ENCODE results near the gene HHATL. TPM values are rescaled to one million over a fixed set of nuclear protein-coding genes. Genes with fewer than 3 reads are reported as not detected.
A peak's percentile ranks its signal among the peaks of the same experiment; 100 is the strongest.

HHATL gene
- total RNA-seq, 2 donors from 2014 or later, result not detected

DNA sequence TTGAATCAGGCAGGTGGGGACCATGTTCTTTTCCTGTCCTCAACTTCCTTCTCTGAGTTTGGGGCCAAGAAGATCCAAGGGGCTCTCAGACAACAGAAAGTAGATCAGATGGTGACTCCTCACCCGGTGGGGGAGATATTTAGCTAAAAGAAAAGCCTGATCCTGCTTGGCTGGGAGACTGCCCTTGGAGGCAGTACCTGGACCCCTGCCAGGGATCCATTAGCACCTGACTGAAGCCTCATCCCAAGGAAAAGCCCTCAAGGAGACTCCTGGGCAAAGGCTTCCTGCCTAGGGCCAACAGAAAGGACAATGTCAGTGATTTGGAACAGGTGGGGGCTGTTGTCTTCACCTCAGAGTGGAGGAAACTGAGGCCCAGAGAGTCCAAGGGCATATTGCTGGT is 33.5 kb upstream of the HHATL start:
- Mint-ChIP-seq H3K36me3 (no peaks in the 10 kb centered on the region), H3K9me3 (no peaks in the 10 kb centered on the region), H3K27ac (no peak overlapping the region)
- ATAC-seq, result no peak
- DNase-seq (ENCODE audit: low spot score in 2 of 2), result no peak

DNA sequence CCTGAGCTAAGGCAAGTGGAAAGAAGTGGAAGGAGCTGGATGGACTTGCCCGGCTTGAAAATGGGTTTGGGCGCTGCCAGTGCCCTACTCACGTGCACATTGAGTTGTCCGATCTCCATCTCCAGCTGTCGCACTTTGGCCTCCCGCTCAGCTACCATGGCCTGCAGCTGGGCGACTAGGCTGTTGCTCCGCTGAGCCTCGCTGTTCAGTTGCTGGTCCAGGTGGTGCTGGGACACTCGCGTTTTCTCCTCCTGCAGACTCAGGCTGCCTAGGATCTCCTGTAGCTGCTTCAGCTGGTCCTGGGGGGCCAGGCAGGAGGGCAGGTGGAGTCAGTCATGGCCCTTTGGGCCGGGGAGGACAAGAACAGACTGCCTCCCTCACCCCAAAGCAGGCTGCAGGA is 33.0 kb upstream of the HHATL start:
- Mint-ChIP-seq H3K36me3 (no peaks in the 10 kb centered on the region), H3K27ac (no peak overlapping the region), H3K9me3 (no peaks in the 10 kb centered on the region)
- no peak for ATAC-seq
- no peak for DNase-seq (ENCODE audit: low spot score in 2 of 2)

DNA sequence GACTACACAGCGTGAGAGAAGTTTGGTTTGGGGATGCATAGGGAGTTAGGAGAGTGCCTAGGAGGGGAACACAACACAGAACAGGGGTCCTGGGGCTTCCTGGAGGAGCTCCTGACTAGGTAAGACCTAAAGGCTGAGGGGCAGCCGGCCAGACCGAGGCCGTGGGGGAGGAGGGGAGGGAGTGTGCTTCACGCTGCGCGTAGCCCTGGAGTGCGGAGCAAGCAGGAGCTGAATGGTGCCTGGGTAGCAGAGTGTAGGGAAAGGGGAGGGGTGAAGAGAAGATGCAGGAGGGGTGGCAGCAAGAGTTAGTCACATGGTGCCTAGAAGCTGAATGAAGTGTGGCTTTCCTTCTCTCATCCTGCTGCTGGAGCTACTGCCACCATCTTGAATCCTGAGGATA is 32.4 kb upstream of the HHATL start:
- no peaks in the 10 kb centered on the region for H3K9me3 Mint-ChIP-seq
- no peak for ATAC-seq
- no peak overlapping the region for H3K27ac Mint-ChIP-seq
- H3K36me3 Mint-ChIP-seq, result no peaks in the 10 kb centered on the region
- no peak for DNase-seq (ENCODE audit: low spot score in 2 of 2)

DNA sequence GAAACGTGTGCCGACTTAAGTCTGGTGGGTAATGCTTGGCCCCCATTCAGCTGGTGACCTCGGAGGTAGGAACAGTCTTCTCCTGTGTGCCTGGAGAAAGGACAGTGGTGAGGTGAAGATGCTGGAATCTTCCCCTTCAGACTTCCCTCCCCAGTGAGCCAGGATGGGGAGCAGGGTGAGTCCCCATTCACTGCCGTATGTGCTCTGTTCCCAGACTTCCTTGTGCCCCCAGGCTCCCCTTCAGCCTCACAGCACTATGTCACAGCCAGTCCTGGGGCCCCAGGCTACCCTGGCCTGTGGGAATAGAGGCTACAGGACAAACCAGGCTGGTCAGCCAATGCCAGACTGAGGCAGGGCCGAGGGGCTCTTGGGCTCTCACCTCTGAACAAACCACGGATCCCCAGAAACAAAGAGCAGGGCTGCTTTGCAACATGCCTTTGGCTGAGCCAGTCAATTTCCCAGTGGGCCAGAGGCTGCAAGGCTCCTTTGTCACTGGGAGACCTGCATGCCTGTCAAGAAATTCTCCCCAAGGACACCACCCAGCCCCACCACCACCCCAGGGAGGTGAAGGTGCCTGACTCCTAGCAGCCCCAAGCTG is 31.8 kb upstream of the HHATL start:
- no peak for DNase-seq (ENCODE audit: low spot score in 2 of 2)
- Mint-ChIP-seq H3K27ac (no peak overlapping the region), H3K9me3 (no peaks in the 10 kb centered on the region), H3K36me3 (no peaks in the 10 kb centered on the region)
- ATAC-seq, result no peak

DNA sequence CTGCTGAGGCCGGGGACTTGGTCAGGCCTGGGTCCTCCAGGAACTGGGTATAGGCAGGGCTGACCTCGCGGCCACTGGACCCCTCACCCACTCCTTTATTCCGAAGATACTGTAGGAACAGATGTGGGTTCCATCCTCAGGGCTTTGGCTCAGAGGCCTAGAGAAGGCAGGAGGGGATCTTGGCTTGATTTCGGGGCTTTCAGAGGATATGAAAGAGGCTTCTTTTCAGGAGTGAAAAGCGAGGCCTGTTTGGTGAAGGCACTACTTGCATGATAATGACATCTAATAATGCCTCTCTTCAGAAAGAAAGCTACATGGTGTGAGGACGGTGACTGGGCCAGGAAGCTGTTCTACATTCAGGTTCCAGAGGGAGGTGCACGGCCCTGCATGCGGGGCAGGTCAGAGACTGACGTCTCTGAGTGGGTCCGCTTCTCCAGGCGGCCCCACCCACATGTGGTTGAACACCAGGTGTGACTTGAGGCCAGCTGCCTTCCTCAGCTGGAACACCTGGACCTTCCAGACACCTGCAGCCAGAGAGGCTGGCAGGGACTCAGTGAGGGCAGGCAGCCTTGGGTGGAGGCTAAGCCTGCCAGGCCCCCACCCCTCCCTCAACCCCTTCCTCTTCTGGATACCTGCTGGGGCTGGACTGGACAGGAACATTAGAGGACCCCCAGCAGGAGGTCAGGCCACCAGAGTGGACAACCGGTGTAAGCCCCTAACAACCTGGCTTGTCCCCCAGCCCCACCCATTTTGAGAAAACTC is 31.1 kb upstream of the HHATL start:
- Mint-ChIP-seq H3K9me3 (no peaks in the 10 kb centered on the region), H3K36me3 (no peaks in the 10 kb centered on the region), H3K27ac (no peak overlapping the region)
- DNase-seq (ENCODE audit: low spot score in 2 of 2) (no peak), ATAC-seq (no peak)

DNA sequence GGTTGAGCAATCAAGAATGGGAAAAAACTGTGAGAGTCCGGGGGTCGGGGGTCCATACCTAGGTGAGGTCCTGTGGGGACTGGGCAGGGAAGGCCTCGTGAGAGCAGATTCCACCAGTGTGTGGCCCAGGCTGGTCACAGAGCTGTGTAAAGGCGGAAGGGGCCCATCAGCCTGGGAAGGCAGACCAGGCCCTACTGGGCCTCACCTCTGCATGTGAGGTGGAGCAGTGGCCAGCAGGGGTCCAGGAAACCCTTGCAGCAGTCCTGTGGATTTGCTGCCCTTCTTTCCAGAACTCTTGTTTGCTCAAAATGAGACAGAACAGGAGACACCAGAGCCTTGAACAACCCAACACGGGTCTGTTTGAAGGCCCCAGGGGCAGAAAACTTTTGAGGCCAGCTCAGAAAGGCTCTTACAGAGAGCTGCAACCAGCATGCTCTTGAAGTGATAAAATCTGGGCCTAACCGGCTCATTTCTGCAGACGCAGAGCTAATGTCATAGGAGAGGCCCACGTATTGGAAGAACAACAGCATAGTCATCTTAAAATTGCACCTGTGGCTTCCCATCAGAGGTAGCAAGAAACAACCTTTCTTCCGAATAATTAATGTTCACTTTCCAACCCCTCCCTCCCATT is 30.3 kb upstream of the HHATL start:
- DNase-seq (ENCODE audit: low spot score in 2 of 2), result no peak
- Mint-ChIP-seq H3K9me3 (no peaks in the 10 kb centered on the region), H3K27ac (peak overlapping the region in 1 of 2 donors; percentile 36), H3K36me3 (no peaks in the 10 kb centered on the region)
- ATAC-seq, result no peak

DNA sequence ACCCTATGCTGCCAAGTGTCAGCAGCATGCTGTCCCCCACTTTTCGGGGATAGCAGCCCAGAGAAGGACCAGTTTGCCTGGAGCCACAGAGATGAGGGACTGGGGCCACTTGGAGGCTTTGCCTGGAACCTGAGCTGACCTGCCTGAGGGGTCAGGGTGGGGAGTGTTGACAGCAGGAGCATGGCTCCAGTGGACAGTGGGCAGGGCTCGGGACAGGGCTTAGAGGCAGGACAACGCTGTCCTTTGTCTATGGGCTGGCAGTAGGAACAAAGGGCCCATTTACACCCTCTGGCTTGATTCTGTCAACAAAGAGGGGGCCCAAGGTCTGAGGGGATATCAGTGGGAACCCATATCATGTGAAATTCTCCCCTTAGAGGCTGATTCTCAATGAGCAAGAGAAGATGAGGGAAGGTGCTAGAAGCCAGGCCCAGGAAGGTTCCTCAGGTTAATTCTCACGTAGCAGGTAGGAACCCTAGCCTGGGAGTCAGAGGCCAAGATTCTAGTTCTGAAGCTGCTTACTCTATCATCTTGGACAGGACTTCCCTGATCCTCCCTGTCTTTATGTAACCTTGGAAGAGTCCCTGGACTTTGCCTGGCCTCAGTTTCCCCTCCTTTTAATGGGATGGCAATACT is 29.7 kb upstream of the HHATL start:
- H3K36me3 Mint-ChIP-seq, result no peaks in the 10 kb centered on the region
- no peak for DNase-seq (ENCODE audit: low spot score in 2 of 2)
- no peak for ATAC-seq
- no peaks in the 10 kb centered on the region for H3K9me3 Mint-ChIP-seq
- H3K27ac Mint-ChIP-seq, result peak overlapping the region in 1 of 2 donors; percentile 53

DNA sequence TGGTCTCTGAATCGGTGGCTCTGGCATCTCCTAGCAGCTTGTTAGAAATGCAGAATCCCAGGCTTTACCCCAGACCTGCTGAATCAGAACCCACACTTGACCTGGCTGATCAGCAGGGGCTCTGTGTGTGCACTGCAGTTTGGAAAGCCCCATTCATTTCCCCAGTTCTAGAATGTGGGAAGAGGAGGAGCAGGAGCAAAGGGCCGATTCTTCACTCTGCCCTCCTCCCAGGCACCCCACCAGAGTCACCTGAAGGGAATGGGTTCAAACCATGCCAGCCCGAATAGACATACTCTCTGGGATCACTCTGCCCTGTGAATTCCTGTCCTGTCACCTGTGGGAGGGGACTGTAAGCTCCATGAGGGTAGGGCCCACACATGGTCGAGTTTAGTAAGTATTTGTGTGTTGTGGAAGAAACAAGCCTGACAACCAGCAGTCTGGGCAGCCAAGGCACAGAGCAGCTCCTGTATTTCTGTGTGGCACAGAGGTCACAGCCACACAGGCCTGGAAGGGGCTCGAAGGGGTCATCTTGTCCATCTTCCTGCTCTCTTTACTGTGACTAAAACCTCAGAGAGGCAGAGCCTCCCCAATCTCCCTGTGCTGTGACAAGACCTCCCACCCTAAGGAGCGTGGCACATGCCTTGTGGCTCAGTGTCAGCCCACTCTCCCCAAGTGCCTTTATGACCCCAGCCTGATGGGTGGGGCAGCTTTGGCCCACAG is 29.0 kb upstream of the HHATL start:
- H3K36me3 Mint-ChIP-seq, result no peaks in the 10 kb centered on the region
- no peaks in the 10 kb centered on the region for H3K9me3 Mint-ChIP-seq
- H3K27ac Mint-ChIP-seq, result peak overlapping the region in 1 of 2 donors; percentile 53
- ATAC-seq (no peak), DNase-seq (ENCODE audit: low spot score in 2 of 2) (no peak)

DNA sequence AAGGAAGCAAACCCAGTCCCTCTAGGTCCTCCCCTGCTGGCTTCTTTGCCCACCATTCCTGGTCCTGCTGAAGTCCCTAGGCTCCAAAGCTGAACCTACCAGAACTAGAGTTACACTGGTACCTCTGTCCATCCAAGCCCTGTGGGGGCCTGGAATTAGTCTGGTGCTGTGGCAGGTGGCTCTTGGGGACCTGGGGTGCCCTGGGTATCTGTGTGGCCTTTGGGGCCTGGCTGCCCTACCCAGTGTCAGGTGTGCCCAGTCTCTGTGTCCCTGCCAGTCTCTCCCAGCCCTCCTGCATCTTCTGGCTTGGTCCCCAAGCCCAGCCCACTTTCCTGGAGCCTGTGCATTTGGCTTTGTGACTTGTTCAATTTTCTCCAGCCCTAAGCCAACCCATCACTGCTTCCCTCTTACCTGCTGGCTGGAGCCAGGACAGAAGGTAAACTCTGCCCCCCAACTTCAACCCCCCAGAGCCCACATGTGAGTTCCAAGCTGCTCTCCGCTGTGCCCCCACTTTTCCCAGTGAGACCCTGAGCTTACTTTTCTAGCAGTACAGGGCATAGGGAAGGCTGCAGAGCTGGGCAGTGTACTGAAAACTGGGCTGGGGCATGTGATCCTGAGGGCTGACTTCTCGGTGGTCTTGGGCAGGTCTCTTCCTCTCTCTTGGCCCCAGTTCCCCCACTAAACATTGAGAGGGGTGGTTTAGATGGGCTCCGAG is 28.3 kb upstream of the HHATL start:
- Mint-ChIP-seq H3K36me3 (no peaks in the 10 kb centered on the region), H3K9me3 (no peaks in the 10 kb centered on the region), H3K27ac (no peak overlapping the region)
- ATAC-seq, result no peak
- no peak for DNase-seq (ENCODE audit: low spot score in 2 of 2)

DNA sequence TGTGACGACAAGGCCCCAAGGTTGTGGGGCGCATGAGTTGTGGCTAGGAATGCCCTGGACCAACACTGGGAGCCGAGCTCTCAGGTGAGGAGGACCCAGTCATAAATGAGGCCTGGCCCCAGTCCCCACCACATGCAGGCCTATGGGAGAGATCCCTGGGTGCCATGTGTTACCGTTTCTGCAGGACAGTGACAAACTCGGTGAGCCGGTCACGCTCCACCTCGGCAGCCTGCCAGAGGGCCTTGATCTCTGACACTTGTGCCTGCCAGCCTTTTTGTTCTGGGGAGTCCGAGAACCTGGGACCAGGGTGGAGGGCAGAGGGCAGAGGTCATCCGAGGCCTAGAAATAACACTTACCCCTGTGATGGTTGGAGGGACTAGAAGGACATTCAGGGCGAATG is 27.7 kb upstream of the HHATL start:
- H3K27ac Mint-ChIP-seq, result no peak overlapping the region
- DNase-seq (ENCODE audit: low spot score in 2 of 2) (no peak), ATAC-seq (no peak)
- no peaks in the 10 kb centered on the region for H3K9me3 Mint-ChIP-seq
- H3K36me3 Mint-ChIP-seq, result no peaks in the 10 kb centered on the region

DNA sequence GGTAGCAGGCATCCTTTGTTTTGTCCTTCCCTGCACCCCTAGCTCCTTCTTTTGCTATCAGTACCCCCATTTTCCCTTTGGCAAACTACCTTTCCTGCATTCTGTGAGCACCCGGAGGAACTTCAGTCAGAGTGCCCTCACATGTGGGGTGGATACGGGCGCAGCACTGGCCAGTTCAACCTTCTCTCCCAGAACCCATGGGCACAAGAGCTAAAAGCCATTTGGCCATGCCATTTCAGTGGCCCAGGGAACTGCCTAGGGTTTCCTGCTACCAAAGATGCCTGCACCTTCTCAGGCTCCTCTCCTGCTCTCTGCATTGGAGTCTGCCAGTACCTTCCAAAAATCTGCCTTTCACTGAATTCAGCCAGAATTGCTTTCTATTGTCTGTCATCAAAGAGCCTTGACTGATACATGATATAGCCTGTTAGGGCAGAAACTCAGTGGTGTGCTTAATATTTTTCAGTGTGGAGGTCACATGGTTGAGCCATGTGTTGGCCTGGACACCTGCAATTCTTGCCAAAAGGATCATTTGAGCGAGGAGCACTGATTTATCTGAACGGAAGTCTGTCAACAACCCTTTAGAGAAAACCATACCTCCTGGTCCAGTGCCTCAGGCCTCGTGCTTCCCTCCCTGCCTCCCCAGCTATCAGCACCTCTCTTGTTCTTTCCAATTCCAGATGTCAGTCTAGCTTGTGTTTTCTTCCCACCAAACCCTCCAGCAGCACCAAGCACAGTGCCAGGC is 27.0 kb upstream of the HHATL start:
- Mint-ChIP-seq H3K9me3 (no peaks in the 10 kb centered on the region), H3K36me3 (no peaks in the 10 kb centered on the region), H3K27ac (peak overlapping the region in 1 of 2 donors; percentile 44)
- no peak for ATAC-seq
- DNase-seq (ENCODE audit: low spot score in 2 of 2), result no peak

DNA sequence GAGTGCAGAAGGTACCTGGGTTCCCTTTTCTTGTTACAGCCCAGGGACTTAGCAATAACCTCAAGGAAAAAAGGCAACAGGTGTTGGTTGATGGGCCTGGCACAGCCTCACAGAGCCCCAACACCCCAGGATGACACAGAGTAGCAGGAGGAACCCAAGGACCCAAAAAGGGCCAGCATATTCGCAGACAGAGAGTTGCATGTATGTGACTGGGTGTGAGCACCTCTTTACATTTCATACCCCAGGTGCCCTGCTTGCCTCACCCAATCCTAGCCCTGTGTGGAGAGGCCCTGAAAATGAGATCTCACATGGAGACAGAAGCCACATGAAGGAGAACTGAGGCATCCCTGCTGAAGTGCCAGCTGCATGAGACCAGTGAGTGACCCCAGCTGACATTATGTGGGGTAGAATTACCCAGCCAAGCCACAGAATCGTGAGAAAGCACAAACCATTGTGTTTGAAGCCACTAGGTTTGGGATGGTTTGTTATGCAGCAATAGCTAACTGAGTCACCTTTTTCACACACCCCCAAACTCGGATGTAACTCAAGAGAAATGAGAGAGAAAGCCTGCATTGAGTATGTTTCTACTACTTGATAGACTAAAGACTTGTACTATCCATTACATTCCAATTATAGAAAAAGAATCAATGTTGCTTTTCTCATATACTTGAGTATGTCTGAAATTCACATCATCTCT is 26.2 kb upstream of the HHATL start:
- Mint-ChIP-seq H3K36me3 (no peaks in the 10 kb centered on the region), H3K27ac (no peak overlapping the region)

DNA sequence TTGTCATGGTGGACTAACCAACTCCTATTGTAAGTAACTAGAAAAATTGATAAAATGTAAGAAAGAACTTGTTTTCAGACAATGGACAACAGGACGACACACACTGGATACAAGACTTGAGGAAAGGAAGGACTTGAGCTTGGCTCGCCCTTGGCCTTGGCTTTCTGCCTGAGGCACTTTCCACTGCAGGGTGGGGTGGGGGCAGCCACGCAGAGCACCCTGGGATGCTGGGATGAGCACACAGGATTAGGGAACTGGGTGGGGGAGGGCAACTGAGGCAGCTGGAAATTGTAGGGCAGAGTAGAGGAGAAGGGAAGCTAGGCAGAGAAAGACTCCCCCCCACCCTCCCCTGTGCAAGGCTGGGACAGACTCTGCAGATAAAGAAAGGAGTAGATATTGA is 25.5 kb upstream of the HHATL start:
- no peaks in the 10 kb centered on the region for H3K36me3 Mint-ChIP-seq
- ATAC-seq, result no peak
- no peak for DNase-seq (ENCODE audit: low spot score in 2 of 2)
- H3K9me3 Mint-ChIP-seq, result no peaks in the 10 kb centered on the region
- H3K27ac Mint-ChIP-seq, result no peak overlapping the region

More for the DNA sequence above, 26.2 kb upstream of the HHATL start:
- no peaks in the 10 kb centered on the region for H3K9me3 Mint-ChIP-seq
- DNase-seq (ENCODE audit: low spot score in 2 of 2), result no peak
- no peak for ATAC-seq

DNA sequence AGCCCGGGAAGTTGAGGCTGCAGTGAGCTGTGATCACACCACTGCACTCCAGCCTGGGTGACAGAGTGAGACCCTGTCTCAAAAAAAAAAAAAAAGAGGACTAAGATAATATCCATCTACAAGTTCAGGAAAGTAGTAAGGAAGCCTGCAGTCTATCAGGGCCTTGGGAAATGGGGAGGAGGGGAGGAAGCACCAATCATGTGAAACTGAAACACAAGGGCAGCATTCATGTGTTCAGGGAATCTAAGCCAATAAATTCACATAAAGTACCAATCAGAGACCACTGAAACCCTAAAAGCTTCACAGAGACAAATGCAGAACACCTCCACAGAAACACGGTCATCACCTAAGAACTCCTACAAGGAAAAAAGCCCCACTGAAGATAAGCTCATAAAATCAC is 22.9 kb upstream of the HHATL start:
- no peak for ATAC-seq
- Mint-ChIP-seq H3K27ac (no peak overlapping the region), H3K36me3 (no peaks in the 10 kb centered on the region), H3K9me3 (no peaks in the 10 kb centered on the region)
- no peak for DNase-seq (ENCODE audit: low spot score in 2 of 2)

DNA sequence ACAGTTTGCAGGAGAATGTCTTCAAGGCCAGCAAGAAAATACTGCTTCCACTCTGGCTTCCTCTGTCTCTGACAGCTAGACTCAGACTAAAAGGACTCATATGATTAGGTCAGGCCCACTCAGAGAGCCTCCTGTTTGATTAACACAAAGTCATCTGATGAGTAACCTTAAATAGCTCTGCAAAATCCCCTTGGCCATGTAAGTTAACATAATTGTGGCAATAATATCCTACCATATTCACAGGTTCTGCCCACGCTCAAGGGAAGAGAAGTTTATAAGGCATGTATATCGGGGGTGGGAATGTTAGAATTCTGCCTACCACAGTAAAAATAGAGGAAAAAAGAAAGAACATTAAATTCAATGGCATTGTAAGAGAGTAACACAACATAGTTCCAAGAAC is 20.6 kb upstream of the HHATL start:
- ATAC-seq (no peak), DNase-seq (ENCODE audit: low spot score in 2 of 2) (no peak)
- Mint-ChIP-seq H3K36me3 (no peaks in the 10 kb centered on the region), H3K27ac (no peak overlapping the region), H3K9me3 (no peaks in the 10 kb centered on the region)

Data from activated naive CD4-positive, alpha-beta T cell treated with anti-CD3 and anti-CD28 coated beads, Interleukin-2, amount 50 U/mL, for 72 hours (primary cell).